GM08714 (cell line): ENCODE data around the gene RBM19.

Experiments
- H3K4me3 ChIP-seq: fragments of 200-500 bp; sonication (Bioruptor generic); 2 replicates; pipeline ENCODE4 v1.5.1; 2014; ENCODE audit warnings: mild to moderate bottlenecking, low read length, inconsistent platforms
- ZNF274 ChIP-seq: IDR thresholded peaks from 2 replicates; pipeline ENCODE4 v1.6.1; 2012; ENCODE audit warnings: mild to moderate bottlenecking, low read depth, low read length

RBM19 gene

DNA sequence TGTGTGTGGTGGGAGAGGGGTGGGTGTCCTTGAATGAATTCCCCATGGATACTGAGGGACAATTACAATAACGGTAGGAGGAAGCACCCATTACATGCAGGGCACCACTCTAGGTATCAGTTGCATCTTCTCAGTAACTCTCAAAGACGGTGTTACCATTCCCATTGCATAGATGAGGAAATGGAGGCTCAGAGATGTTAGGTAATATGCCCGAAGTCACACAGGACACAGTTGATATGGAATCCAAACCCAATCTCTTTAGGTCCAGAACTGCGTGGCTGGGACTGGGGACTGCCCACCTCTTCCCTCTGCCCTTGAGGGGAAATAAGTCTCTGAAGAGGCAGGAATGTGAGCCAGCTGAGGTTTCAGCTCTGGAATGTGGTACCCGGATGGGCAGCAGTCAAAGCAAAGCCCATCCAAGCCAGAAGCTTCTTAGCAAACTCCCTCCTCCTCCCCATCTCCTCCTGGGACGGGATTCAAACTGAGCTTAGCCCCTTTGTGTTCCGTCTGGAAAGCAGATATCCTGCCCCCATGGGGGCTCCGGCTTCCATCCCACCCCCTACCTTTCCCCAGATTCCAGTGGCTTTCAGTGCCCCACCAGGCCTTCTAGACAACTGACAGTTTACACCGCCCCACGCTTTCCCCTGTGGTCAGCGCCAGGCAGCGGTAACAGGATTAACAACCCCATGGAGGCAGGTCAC is 187.5 kb downstream of the RBM19 start:
- H3K4me3 ChIP-seq, result no peak overlapping the region
- no peak for TF ChIP-seq ZNF274

DNA sequence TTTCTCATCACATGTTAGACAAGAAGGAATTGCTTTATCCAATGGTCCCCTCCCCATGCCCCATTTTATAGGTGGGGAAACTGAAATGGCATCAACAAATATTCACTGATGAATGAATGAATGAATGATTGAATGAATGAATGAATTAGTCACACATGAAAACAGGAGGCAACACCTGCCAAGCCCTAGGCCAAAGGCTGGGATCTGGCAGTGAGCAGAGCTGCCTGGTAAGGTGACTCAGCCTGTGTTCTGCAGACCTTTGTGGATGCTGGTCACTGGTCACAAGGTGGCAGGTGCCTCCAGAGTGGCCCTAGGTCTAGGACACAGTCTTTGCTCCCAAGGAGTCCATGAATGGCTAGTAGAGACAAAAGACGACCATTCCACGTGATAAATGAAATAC is 188.4 kb downstream of the RBM19 start:
- TF ChIP-seq ZNF274, result no peak
- H3K4me3 ChIP-seq, result no peak overlapping the region

DNA sequence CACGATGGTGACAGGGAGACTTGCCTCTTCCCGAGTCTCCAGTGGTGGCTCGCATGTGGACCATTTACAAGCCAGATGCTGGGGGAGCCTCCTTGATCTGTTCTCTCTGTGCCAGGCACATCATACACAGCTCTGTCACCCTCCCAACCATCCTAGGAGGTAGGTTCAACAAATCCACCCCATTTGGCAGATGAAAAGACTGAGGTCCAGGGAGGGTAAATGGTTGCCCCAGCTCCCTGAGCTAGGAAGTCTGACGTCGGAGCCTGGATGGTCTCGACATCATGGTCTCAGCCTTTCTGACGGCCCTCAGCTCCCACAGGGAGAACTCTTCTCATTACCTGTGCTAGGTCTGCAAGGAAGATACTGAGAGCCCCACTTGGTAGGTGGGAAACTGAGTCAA is 189.6 kb downstream of the RBM19 start:
- TF ChIP-seq ZNF274, result no peak
- no peak overlapping the region for H3K4me3 ChIP-seq

DNA sequence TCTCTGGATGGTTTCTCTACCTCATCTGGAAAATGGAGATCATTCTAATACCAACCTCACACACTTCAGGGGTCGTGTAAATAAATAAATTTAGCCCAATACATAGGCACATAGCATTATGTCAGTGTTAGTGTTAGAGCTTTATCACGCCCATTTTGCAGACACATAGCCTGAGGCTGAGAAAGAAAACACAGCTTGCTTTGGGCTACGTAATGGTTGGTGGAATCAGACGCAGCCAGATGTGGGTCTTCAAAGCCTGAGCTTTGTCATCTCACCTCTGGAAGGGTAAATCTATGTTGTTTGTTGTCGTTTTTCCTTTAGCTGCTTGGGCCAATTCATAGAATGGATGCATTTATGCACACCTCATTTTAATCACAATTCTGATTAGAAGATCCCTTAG is 191.6 kb downstream of the RBM19 start:
- H3K4me3 ChIP-seq, result no peak overlapping the region
- no peak for TF ChIP-seq ZNF274

DNA sequence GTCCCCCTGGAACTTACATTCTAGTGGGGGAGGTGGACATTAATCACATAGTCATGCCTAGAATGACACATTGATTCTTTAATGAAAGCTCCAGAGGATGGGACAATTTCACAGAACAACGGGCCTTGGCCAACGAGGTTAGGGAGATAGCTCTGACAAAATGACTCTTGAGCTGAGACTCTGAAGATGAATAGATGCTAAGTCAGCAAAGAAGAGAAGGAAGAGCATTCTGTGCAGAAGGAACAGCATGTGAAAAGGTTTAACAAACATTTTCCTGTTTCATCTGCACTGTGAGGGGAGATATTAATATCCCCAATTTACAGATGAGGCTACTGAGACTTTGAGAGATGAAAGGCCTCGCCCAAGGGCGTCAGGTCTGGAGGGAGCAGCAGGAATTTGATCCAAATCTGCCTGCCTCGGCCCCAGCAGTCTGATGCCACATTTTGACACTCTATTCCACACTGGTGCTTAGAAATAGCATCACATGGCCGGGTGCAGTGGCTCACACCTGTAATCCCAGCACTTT is 193.6 kb downstream of the RBM19 start:
- TF ChIP-seq ZNF274, result no peak
- no peak overlapping the region for H3K4me3 ChIP-seq

DNA sequence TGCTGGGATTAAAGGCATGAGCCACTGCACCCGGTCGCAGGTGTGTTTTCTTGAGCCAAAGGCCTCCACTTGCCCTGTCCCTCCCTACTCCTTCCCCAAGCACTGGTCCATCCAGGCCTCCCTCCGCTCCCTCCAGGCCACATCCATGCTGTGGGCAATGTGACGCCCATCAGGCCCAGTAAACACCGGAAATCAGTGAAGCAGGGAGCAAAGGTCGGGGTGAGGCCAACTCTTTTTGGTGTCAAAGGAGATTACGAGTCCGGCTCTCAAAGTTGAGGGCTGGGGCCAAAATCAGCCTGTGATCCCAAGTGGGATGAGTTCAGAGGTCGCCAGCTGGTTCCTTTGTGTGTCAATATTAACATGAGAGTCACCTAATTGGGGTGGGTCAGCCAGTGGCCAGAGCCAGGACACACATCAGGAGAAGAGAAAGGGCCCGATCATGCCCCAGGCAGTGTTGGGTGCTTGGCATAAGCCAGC is 195.7 kb downstream of the RBM19 start:
- no peak overlapping the region for H3K4me3 ChIP-seq
- no peak for TF ChIP-seq ZNF274

DNA sequence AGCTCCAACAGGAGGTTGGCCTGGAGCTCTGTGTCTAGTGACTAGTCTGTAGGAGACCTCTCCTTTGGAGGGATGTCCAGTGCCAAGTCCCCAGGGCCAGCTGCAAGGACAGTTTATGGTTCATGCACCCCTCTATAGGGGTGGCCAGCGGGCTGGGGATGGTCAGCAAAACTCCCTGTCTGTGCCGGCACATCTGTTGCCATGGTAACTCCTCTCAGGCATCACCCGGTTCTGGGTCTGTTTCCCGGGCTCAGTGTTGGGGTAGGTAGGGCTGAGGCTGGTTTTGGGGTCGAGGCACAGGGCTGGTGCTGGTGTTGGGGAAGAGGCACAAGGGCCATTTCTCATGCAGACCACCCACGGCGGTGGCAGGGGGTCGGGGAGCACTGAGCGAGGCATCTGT is 196.8 kb downstream of the RBM19 start:
- H3K4me3 ChIP-seq, result no peak overlapping the region
- no peak for TF ChIP-seq ZNF274

DNA sequence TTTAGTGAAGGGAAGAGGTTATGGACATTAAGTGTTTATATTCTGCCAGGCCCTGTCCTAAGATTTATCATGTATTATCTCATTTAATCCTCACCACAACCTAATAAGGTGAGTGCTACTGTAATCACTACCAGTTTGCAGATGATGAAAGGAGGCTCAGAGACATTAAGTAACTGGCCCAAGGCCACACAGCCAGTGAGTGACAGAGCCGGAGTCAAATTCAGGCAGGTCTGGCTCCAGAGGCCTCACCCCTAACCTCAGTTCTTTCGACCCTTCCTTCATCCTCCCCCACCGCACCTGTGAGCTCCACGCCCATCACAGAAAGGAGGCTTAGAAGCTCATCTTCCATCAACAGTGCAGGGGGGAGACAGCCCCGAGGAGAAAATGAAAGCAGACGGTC is 197.3 kb downstream of the RBM19 start:
- no peak for TF ChIP-seq ZNF274
- H3K4me3 ChIP-seq, result no peak overlapping the region

DNA sequence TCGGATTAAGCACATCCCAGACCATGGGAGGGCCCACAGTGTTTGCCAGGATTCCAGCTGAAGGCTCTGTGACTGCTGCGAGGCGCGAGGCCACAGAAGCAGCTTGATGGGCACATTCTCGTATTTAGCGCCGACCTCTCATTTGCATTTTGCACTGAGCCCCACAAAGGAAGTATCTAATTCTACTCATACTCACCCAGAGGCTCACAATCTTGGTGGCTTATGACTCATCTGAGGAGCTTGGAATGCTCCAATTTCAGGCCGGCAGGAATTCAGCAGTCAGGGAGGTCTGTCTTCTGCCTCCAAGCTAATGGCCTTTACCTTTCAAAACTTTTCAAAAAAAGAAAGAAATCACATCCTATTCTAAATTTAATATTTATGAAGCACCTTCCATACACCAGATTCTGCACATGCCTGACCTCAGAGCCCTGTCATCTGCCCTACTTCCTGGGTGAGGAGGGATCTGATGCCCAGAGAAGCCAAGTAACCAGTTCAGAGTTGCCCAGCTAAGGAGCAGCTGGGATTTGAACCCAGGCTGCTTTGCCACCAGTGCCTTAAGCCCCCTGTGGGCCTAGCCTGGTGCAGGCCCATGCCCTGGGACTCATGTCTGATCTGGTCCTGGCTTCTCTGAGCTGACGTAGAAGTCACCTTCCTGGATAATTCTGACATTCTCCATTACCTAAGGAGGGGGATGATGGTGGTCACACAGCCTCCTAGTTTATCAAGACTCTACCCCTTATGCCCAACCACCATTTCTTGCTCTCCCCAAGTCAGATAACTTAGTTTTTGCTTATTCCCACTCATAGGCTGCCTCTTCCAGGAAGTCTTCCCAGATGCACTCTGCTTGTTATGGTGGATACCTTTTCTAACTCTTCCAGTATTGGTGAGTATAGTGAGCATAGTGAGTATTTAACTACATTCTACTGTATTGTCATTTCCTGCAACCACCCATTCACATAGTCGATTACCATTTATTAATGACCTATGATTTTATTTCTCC is 198.9 kb downstream of the RBM19 start:
- no peak for TF ChIP-seq ZNF274
- H3K4me3 ChIP-seq, result no peak overlapping the region
